ENCODE results near the gene ACSM2B.
"Not testable (repeated sequence)": the region's sequence is repeated elsewhere in the genome, so short reads cannot be mapped to it uniquely, and the experiment has no call there.

ACSM2B gene

DNA sequence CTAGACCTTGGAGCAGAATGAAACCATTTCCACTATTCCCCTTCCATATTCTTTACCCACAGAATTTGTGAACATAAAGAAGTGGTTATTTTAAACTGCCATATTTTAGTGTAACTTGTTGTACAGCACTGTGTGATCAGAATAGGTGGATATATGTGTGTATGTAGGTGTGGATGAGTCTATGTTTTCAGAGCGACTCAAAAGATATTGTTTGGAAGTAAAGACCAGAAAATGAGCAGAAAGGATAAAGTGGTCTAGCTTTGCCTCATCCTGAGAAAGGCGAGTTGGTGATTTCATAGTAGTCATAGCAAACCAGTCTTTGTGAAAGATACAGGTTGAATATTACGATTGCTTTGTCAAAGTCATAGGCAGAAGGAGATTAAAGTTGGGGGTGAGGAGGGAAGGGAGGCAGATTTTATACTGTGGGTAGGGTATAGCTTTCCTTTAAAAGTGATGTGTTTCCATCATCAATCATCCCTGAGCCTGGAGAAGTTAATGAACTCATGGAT lies 43.8 kb downstream of the ACSM2B start:
- H3K4me1 Mint-ChIP-seq (ENCODE audit: low read depth); DNase-seq (ENCODE audit: low spot score); H3K27me3 Mint-ChIP-seq (ENCODE audit: low read depth); H3K36me3 Mint-ChIP-seq (ENCODE audit: low read depth); H3K27ac Mint-ChIP-seq; H3K9me3 Mint-ChIP-seq; H3K4me3 Mint-ChIP-seq: not testable (repeated sequence)

DNA sequence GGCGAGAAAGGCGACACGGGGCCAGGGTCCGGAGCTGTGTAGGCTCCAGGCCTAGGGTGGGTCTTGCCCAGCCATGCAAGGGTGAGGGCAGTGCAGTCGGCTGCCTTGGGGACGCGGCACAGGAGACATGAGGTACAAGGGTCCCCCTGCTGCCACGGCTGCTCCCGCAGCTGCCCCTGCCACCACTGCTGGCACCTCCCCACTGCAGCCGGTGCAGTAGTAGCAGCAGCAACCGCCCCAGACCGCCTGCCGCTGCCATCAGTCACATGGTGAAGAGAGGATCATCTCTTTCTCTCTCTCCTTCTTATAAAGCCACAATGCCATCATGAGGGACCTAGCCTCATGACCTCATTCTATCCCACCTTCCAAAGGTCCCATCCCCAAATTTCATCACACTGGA lies 44.4 kb downstream of the ACSM2B start:
- not testable (repeated sequence) for H3K36me3 Mint-ChIP-seq (ENCODE audit: low read depth); H3K4me1 Mint-ChIP-seq (ENCODE audit: low read depth); H3K4me3 Mint-ChIP-seq; H3K9me3 Mint-ChIP-seq; H3K27ac Mint-ChIP-seq; H3K27me3 Mint-ChIP-seq (ENCODE audit: low read depth); DNase-seq (ENCODE audit: low spot score)

DNA sequence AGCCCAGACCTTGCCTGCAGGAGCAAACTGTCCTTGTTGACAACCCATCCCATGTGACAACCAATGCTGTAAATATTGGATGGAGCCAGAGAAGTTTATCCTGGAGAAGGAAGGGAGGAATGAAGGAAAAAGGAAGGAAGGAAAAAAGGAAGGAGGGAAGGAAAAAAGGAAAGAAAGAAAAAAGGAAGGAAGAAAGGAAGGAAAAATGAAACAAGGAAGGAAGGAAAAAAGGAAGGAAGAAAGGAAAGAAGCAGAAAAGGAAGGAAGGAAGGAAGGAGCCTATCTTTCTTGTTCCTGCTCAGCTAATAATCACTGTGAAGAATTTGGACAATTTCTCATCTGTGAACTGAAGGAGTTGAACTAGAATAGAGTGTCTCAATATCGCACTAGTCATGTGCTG lies 56.1 kb downstream of the ACSM2B start:
- no peaks in the 10 kb centered on the region for H3K36me3 Mint-ChIP-seq (ENCODE audit: low read depth)
- H3K27me3 Mint-ChIP-seq (ENCODE audit: low read depth) = no peaks in the 10 kb centered on the region
- H3K9me3 Mint-ChIP-seq = no peaks in the 10 kb centered on the region
- H3K4me3 Mint-ChIP-seq = no peak overlapping the region
- no peak overlapping the region for H3K27ac Mint-ChIP-seq
- no peak for DNase-seq (ENCODE audit: low spot score)
- H3K4me1 Mint-ChIP-seq (ENCODE audit: low read depth) = no peaks in the 10 kb centered on the region

DNA sequence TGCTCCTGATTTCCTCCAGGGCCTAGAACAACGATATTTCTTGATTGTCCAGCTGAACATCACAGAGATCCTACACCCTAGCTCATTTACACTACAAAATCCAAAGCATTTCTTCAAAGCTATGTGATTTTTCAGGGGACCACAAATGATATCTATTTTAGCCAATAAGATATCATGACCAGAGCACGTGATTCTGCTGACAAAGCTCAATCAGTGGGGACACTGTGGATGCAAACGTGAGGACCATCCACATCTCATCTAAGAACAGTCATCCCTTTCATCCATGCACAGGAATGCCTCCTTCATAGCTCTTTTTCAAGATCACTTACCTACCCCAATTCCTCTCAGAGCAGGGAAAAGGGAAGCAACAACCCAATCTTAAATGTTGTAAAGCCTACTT lies 56.9 kb downstream of the ACSM2B start:
- Mint-ChIP-seq H3K9me3 (no peaks in the 10 kb centered on the region), H3K27me3 (ENCODE audit: low read depth) (no peaks in the 10 kb centered on the region), H3K36me3 (ENCODE audit: low read depth) (no peaks in the 10 kb centered on the region), H3K4me3 (no peak overlapping the region), H3K27ac (no peak overlapping the region), H3K4me1 (ENCODE audit: low read depth) (no peaks in the 10 kb centered on the region)
- DNase-seq (ENCODE audit: low spot score) = no peak

DNA sequence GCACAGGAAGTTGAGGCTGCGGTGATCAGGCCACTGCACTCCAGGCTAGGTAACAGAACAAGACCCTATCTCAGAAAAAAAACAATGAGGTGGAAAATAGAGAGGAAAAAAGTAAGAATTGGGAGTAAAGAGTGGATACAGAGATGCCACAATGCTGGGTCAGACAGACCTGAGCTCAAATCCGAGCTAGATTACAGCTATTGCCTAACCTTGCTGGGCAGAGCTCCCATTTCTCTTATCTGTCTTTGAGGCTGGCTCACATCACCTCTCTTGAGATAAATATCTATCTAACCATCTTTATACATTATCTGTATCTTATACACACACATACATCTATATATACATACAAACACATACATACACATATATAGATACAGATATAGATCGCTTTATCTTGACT lies 59.0 kb downstream of the ACSM2B start:
- H3K27me3 Mint-ChIP-seq (ENCODE audit: low read depth) = no peaks in the 10 kb centered on the region
- DNase-seq (ENCODE audit: low spot score) = no peak

DNA sequence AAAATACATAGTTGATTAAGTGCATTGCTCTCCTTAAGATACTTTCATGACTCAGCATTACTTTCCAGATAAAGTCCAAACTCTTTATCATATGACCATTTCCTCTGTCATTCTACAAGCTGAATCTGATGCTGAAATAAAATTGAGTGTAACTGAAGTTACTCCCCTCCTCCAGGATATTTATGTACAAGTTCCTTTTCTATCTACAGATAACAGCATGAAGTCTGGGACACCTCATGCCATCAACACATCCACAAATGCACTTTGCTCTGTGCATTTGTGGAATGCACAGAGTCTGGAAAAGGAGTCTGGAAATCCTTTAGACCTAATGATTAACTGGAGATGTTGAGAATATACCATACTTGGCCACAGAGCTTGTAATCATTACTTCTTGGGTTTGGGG lies 60.5 kb downstream of the ACSM2B start:
- DNase-seq (ENCODE audit: low spot score) = no peak
- Mint-ChIP-seq H3K4me1 (ENCODE audit: low read depth) (no peaks in the 10 kb centered on the region), H3K27me3 (ENCODE audit: low read depth) (no peaks in the 10 kb centered on the region), H3K9me3 (no peaks in the 10 kb centered on the region), H3K36me3 (ENCODE audit: low read depth) (no peaks in the 10 kb centered on the region), H3K27ac (no peak overlapping the region), H3K4me3 (no peak overlapping the region)

More for the DNA sequence above, 59.0 kb downstream of the ACSM2B start:
- H3K4me1 Mint-ChIP-seq (ENCODE audit: low read depth) = no peaks in the 10 kb centered on the region
- no peak overlapping the region for H3K4me3 Mint-ChIP-seq
- no peak overlapping the region for H3K27ac Mint-ChIP-seq
- H3K36me3 Mint-ChIP-seq (ENCODE audit: low read depth) = no peaks in the 10 kb centered on the region
- no peaks in the 10 kb centered on the region for H3K9me3 Mint-ChIP-seq

DNA sequence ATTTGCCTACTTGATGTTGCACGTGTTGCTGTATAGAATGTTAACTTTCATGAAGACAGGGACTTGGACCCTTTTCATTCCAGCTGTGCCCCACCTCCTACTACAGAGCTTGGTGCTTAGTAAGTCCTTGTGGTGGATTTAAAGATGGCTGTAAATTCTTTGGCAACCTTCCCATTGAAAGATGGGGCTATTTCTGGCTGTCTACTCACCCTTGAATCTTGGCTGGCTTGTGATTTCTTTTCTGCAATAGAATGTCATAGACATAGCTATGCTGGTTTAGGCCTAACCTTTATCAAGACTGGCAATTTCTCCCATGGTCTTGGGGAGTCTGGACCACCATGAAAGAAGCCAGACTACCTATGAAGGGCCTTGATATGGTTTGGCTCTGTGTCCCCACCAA lies 65.8 kb downstream of the ACSM2B start:
- no peak overlapping the region for H3K27ac Mint-ChIP-seq
- no peaks in the 10 kb centered on the region for H3K4me1 Mint-ChIP-seq (ENCODE audit: low read depth)
- H3K27me3 Mint-ChIP-seq (ENCODE audit: low read depth) = no peaks in the 10 kb centered on the region
- no peak for DNase-seq (ENCODE audit: low spot score)
- peaks cover 33% of the 10 kb centered on the region for H3K9me3 Mint-ChIP-seq
- H3K4me3 Mint-ChIP-seq = no peak overlapping the region
- no peaks in the 10 kb centered on the region for H3K36me3 Mint-ChIP-seq (ENCODE audit: low read depth)

DNA sequence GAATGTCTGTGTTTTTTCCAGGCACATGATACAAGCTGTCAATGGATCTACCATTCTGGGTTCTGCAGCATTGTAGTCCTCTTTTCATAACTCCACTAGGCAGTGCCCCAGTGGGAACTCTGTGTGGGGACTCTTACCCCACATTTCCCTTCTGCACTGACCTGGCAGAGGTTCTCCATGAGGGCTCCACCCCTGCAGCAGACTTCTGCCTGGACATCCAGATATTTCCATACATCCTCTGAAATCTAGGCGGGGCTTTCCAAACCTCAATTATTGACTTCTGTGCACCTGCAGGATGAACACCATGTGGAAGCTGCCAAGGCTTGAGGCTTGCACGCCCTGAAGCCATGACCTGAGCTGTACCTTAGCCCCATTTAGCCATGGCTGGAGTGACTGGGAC lies 68.9 kb downstream of the ACSM2B start:
- DNase-seq (ENCODE audit: low spot score) = no peak
- no peaks in the 10 kb centered on the region for H3K4me1 Mint-ChIP-seq (ENCODE audit: low read depth)
- no peaks in the 10 kb centered on the region for H3K36me3 Mint-ChIP-seq (ENCODE audit: low read depth)
- no peaks in the 10 kb centered on the region for H3K27me3 Mint-ChIP-seq (ENCODE audit: low read depth)
- H3K27ac Mint-ChIP-seq = no peak overlapping the region
- H3K9me3 Mint-ChIP-seq = peaks cover 38% of the 10 kb centered on the region
- no peak overlapping the region for H3K4me3 Mint-ChIP-seq

DNA sequence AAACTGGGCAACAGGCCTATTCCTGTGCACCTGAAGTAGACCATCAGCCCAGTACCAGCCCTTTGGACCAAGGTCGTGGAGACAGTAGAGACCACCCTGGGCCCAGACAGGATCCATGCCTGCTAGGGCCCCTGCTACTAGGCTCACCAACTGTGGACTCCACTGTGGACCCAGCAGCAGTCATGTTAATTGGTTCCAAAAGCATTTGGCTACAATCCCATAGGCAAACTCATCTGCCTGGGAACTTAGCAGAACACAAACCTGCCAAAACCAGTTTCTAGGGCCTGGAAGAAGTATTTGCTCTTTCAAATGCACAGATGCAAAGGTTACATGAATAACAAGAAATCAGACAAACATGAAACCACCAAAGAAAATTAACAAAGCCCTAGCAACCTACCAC lies 71.7 kb downstream of the ACSM2B start:
- Mint-ChIP-seq H3K27ac (no peak overlapping the region), H3K9me3 (peaks cover 38% of the 10 kb centered on the region), H3K4me3 (no peak overlapping the region), H3K27me3 (ENCODE audit: low read depth) (no peaks in the 10 kb centered on the region), H3K36me3 (ENCODE audit: low read depth) (no peaks in the 10 kb centered on the region), H3K4me1 (ENCODE audit: low read depth) (no peaks in the 10 kb centered on the region)
- DNase-seq (ENCODE audit: low spot score) = no peak

DNA sequence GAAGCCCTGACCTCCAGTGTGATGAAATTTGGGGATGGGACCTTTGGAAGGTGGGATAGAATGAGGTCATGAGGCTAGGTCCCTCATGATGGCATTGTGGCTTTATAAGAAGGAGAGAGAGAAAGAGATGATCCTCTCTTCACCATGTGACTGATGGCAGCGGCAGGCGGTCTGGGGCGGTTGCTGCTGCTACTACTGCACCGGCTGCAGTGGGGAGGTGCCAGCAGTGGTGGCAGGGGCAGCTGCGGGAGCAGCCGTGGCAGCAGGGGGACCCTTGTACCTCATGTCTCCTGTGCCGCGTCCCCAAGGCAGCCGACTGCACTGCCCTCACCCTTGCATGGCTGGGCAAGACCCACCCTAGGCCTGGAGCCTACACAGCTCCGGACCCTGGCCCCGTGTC lies 84.7 kb downstream of the ACSM2B start:
- not testable (repeated sequence) for H3K27ac Mint-ChIP-seq; H3K36me3 Mint-ChIP-seq (ENCODE audit: low read depth); H3K27me3 Mint-ChIP-seq (ENCODE audit: low read depth); DNase-seq (ENCODE audit: low spot score); H3K4me3 Mint-ChIP-seq; H3K9me3 Mint-ChIP-seq; H3K4me1 Mint-ChIP-seq (ENCODE audit: low read depth)

DNA sequence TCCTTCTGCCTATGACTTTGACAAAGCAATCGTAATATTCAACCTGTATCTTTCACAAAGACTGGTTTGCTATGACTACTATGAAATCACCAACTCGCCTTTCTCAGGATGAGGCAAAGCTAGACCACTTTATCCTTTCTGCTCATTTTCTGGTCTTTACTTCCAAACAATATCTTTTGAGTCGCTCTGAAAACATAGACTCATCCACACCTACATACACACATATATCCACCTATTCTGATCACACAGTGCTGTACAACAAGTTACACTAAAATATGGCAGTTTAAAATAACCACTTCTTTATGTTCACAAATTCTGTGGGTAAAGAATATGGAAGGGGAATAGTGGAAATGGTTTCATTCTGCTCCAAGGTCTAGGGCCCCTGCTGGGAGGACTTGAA lies 85.2 kb downstream of the ACSM2B start:
- H3K36me3 Mint-ChIP-seq (ENCODE audit: low read depth); DNase-seq (ENCODE audit: low spot score); H3K27ac Mint-ChIP-seq; H3K4me3 Mint-ChIP-seq; H3K9me3 Mint-ChIP-seq; H3K4me1 Mint-ChIP-seq (ENCODE audit: low read depth); H3K27me3 Mint-ChIP-seq (ENCODE audit: low read depth): not testable (repeated sequence)
